ENCODE data around the gene NKX2-2.

The NKX2-2 gene

GRCh38 chr20:21548390-21549035 lies 34.6 kb upstream of the NKX2-2 start:
- H3K4me2 ChIP-seq = peak overlapping the region; percentile 31
- no peaks in the 10 kb centered on the region for H3K27me3 ChIP-seq
- H3K36me3 ChIP-seq = no peaks in the 10 kb centered on the region
- H3K4me3 ChIP-seq = no peak overlapping the region
- no peak overlapping the region for H3K27ac ChIP-seq
- TF ChIP-seq Cebpa-rat (IDR thresholded peaks at IDR 0.05) = no peak
- no peaks in the 10 kb centered on the region for H3K9me3 ChIP-seq
- no peaks in the 10 kb centered on the region for H4K20me1 ChIP-seq
- no peak overlapping the region for H3K9ac ChIP-seq
- H3K4me1 ChIP-seq = peaks cover 6% of the 10 kb centered on the region; the same call in 1 of the 2 replicates

- no peak overlapping the region for H3K9ac ChIP-seq
- H4K20me1 ChIP-seq = no peaks in the 10 kb centered on the region
- H3K4me3 ChIP-seq = no peak overlapping the region
- no peaks in the 10 kb centered on the region for H3K27me3 ChIP-seq
- TF ChIP-seq Cebpa-rat (IDR thresholded peaks at IDR 0.05) = no peak
- H3K4me2 ChIP-seq = no peak overlapping the region
- H3K36me3 ChIP-seq = no peaks in the 10 kb centered on the region
- H3K9me3 ChIP-seq = no peaks in the 10 kb centered on the region
- H3K4me1 ChIP-seq = peaks cover 6% of the 10 kb centered on the region; the same call in 1 of the 2 replicates
- no peak overlapping the region for H3K27ac ChIP-seq
Observed at GRCh38 chr20:21546355-21546754, 32.5 kb upstream of the NKX2-2 start.

- H3K9ac ChIP-seq = no peak overlapping the region
- H3K9me3 ChIP-seq = no peaks in the 10 kb centered on the region
- no peak overlapping the region for H3K4me2 ChIP-seq
- no peaks in the 10 kb centered on the region for H3K4me1 ChIP-seq
- no peaks in the 10 kb centered on the region for H4K20me1 ChIP-seq
- TF ChIP-seq Cebpa-rat (IDR thresholded peaks at IDR 0.05) = no peak
- no peaks in the 10 kb centered on the region for H3K36me3 ChIP-seq
- no peaks in the 10 kb centered on the region for H3K27me3 ChIP-seq
- no peak overlapping the region for H3K27ac ChIP-seq
- no peak overlapping the region for H3K4me3 ChIP-seq
Observed at GRCh38 chr20:21539512-21539911, 25.6 kb upstream of the NKX2-2 start.

GRCh38 chr20:21534886-21535285 lies 21.0 kb upstream of the NKX2-2 start:
- Histone ChIP-seq H3K27me3 (no peaks in the 10 kb centered on the region), H3K36me3 (no peaks in the 10 kb centered on the region), H3K4me2 (no peak overlapping the region), H3K9me3 (no peaks in the 10 kb centered on the region), H3K4me1 (no peaks in the 10 kb centered on the region), H3K9ac (no peak overlapping the region), H3K27ac (no peak overlapping the region), H4K20me1 (no peaks in the 10 kb centered on the region), H3K4me3 (no peak overlapping the region)
- no peak for TF ChIP-seq Cebpa-rat (IDR thresholded peaks at IDR 0.05)

- Histone ChIP-seq H3K9ac (no peak overlapping the region), H3K27ac (no peak overlapping the region), H3K27me3 (no peaks in the 10 kb centered on the region), H3K4me2 (no peak overlapping the region), H3K36me3 (no peaks in the 10 kb centered on the region), H3K4me1 (no peaks in the 10 kb centered on the region), H3K4me3 (no peak overlapping the region), H4K20me1 (no peaks in the 10 kb centered on the region), H3K9me3 (no peaks in the 10 kb centered on the region)
- no peak for TF ChIP-seq Cebpa-rat (IDR thresholded peaks at IDR 0.05)
Observed at GRCh38 chr20:21534453-21534852, 20.6 kb upstream of the NKX2-2 start.

- Histone ChIP-seq H3K4me2 (no peak overlapping the region), H3K36me3 (no peaks in the 10 kb centered on the region), H3K4me3 (no peak overlapping the region), H3K9me3 (no peaks in the 10 kb centered on the region), H3K4me1 (no peaks in the 10 kb centered on the region), H4K20me1 (no peaks in the 10 kb centered on the region), H3K27ac (no peak overlapping the region), H3K9ac (no peak overlapping the region), H3K27me3 (peaks cover 17% of the 10 kb centered on the region)
- TF ChIP-seq Cebpa-rat (IDR thresholded peaks at IDR 0.05) = no peak
Observed at GRCh38 chr20:21529863-21530262, 16.0 kb upstream of the NKX2-2 start.

- no peaks in the 10 kb centered on the region for H4K20me1 ChIP-seq
- no peak overlapping the region for H3K27ac ChIP-seq
- H3K36me3 ChIP-seq = no peaks in the 10 kb centered on the region
- H3K4me3 ChIP-seq = no peak overlapping the region
- no peak overlapping the region for H3K4me2 ChIP-seq
- no peaks in the 10 kb centered on the region for H3K4me1 ChIP-seq
- H3K9me3 ChIP-seq = no peaks in the 10 kb centered on the region
- no peak for TF ChIP-seq Cebpa-rat (IDR thresholded peaks at IDR 0.05)
- peaks cover 27% of the 10 kb centered on the region for H3K27me3 ChIP-seq
- no peak overlapping the region for H3K9ac ChIP-seq
Observed at GRCh38 chr20:21528870-21529269, 15.0 kb upstream of the NKX2-2 start.

- H3K4me3 ChIP-seq = no peak overlapping the region
- no peaks in the 10 kb centered on the region for H3K36me3 ChIP-seq
- H3K4me2 ChIP-seq = no peak overlapping the region
- H3K27ac ChIP-seq = no peak overlapping the region
- no peaks in the 10 kb centered on the region for H4K20me1 ChIP-seq
- no peak for TF ChIP-seq Cebpa-rat (IDR thresholded peaks at IDR 0.05)
- H3K9ac ChIP-seq = no peak overlapping the region
- no peaks in the 10 kb centered on the region for H3K4me1 ChIP-seq
- H3K27me3 ChIP-seq = peaks cover 37% of the 10 kb centered on the region
- H3K9me3 ChIP-seq = peaks cover 4% of the 10 kb centered on the region
Observed at GRCh38 chr20:21527908-21528307, 14.0 kb upstream of the NKX2-2 start.

GRCh38 chr20:21526776-21527175 lies 12.9 kb upstream of the NKX2-2 start:
- Histone ChIP-seq H3K9ac (no peak overlapping the region), H4K20me1 (no peaks in the 10 kb centered on the region), H3K27ac (no peak overlapping the region), H3K4me3 (no peak overlapping the region), H3K36me3 (no peaks in the 10 kb centered on the region), H3K9me3 (peaks cover 15% of the 10 kb centered on the region), H3K4me1 (no peaks in the 10 kb centered on the region), H3K4me2 (no peak overlapping the region), H3K27me3 (peaks cover 48% of the 10 kb centered on the region)
- no peak for TF ChIP-seq Cebpa-rat (IDR thresholded peaks at IDR 0.05)

- H3K27ac ChIP-seq = no peak overlapping the region
- peaks cover 16% of the 10 kb centered on the region; the same call in 1 of the 2 replicates for H4K20me1 ChIP-seq
- peaks cover 33% of the 10 kb centered on the region for H3K9me3 ChIP-seq
- no peak for TF ChIP-seq Cebpa-rat (IDR thresholded peaks at IDR 0.05)
- no peak overlapping the region for H3K9ac ChIP-seq
- H3K4me1 ChIP-seq = no peaks in the 10 kb centered on the region
- peaks cover 77% of the 10 kb centered on the region for H3K27me3 ChIP-seq
- no peak overlapping the region for H3K4me2 ChIP-seq
- H3K4me3 ChIP-seq = no peak overlapping the region
- no peaks in the 10 kb centered on the region for H3K36me3 ChIP-seq
Observed at GRCh38 chr20:21523895-21524294, 10.0 kb upstream of the NKX2-2 start.
